ENCODE data around the gene IL1RL2. TPM values are rescaled to one million over a fixed set of nuclear protein-coding genes. Genes with fewer than 3 reads are reported as not detected.

Gene IL1RL2
- total RNA-seq, 3 donors from 2014 or later (not counting 1 experiment from before 2014, with no cell fraction given) = not detected

GRCh38 chr2:102204638-102205037 is 17.8 kb downstream of the IL1RL2 start:
- Histone ChIP-seq H3K27ac (ENCODE audit: low read length) (no peak overlapping the region), H3K36me3 (ENCODE audit: control insufficient read depth, insufficient read depth, low read length) (no peaks in the 10 kb centered on the region), H3K9me3 (ENCODE audit: control insufficient read depth, insufficient read depth, low read length) (no peaks in the 10 kb centered on the region), H3K4me1 (ENCODE audit: control insufficient read depth, insufficient read depth, low read length) (no peaks in the 10 kb centered on the region), H3K4me3 (ENCODE audit: low read length) (no peak overlapping the region), H3K27me3 (ENCODE audit: control insufficient read depth, insufficient read depth, low read length) (no peaks in the 10 kb centered on the region)
- Mint-ChIP-seq H3K27me3 (ENCODE audit: low read depth in 2 of 2) (peaks cover 25 to 46% of the 10 kb centered on the region in 2 donors), H3K27ac (no peak overlapping the region), H3K4me1 (no peaks in the 10 kb centered on the region), H3K4me3 (no peak overlapping the region), H3K36me3 (peaks cover 15% of the 10 kb centered on the region), H3K9me3 (no peaks in the 10 kb centered on the region)
- DNase-seq (no peak), ATAC-seq (no peak)
- intact Hi-C loops (cut with micrococcal nuclease) = no loop called here
- TF ChIP-seq, protein P1, sequence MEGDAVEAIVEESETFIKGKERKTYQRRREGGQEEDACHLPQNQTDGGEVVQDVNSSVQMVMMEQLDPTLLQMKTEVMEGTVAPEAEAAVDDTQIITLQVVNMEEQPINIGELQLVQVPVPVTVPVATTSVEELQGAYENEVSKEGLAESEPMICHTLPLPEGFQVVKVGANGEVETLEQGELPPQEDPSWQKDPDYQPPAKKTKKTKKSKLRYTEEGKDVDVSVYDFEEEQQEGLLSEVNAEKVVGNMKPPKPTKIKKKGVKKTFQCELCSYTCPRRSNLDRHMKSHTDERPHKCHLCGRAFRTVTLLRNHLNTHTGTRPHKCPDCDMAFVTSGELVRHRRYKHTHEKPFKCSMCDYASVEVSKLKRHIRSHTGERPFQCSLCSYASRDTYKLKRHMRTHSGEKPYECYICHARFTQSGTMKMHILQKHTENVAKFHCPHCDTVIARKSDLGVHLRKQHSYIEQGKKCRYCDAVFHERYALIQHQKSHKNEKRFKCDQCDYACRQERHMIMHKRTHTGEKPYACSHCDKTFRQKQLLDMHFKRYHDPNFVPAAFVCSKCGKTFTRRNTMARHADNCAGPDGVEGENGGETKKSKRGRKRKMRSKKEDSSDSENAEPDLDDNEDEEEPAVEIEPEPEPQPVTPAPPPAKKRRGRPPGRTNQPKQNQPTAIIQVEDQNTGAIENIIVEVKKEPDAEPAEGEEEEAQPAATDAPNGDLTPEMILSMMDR (IDR thresholded peaks at IDR 0.05) = no peak

DNA sequence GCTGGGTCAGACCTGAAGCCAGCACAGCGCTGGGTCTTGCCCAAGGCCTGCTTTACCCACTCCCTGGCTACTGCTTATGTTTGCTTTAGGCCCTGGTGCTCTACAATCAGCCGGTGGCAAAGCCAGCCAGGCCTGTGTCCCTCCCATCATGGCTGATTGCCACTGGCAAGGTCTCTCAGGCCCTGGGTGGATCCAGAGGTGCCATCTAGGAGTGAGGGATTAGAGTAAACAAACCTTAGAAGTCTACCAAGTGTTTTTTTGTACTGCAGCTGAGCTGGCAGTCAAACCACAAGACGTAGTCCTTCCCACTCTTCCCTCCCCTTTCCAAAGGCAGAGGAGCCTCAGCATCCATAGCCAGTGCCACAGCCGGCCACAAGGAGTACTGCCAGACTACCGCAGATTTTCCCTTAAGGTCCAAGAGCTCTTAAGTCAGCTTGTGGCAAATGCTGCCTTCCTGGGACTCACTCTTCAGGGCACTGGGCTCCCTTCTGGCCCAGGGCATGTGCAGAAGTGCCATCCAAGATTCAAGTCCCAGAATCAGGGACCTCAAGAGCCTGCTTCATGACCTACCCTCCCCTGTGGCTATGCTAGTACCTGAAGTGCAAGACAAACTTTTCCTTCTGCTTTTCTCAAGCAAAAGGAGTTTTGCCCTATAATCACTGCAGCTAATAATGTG is 20.0 kb downstream of the IL1RL2 start:
- Histone ChIP-seq H3K27me3 (ENCODE audit: control insufficient read depth, insufficient read depth, low read length) (no peaks in the 10 kb centered on the region), H3K36me3 (ENCODE audit: control insufficient read depth, insufficient read depth, low read length) (no peaks in the 10 kb centered on the region), H3K27ac (ENCODE audit: low read length) (no peak overlapping the region), H3K4me3 (ENCODE audit: low read length) (no peak overlapping the region), H3K4me1 (ENCODE audit: control insufficient read depth, insufficient read depth, low read length) (no peaks in the 10 kb centered on the region), H3K9me3 (ENCODE audit: control insufficient read depth, insufficient read depth, low read length) (no peaks in the 10 kb centered on the region)
- no peak for DNase-seq
- no peaks in the 10 kb centered on the region for H3K9me3 Mint-ChIP-seq
- 73% methylated on average over 5 of the region's 5 CpGs for WGBS (ENCODE audit: insufficient coverage)
- H3K27me3 Mint-ChIP-seq (ENCODE audit: low read depth in 2 of 2) = peaks cover 15 to 28% of the 10 kb centered on the region in 2 donors
- H3K27ac Mint-ChIP-seq = no peak overlapping the region
- H3K4me1 Mint-ChIP-seq = no peaks in the 10 kb centered on the region
- intact Hi-C loops (cut with micrococcal nuclease) = no loop called here
- no peak overlapping the region for H3K4me3 Mint-ChIP-seq
- ATAC-seq = no peak
- H3K36me3 Mint-ChIP-seq = peaks cover 15% of the 10 kb centered on the region
- TF ChIP-seq, protein P1 (IDR thresholded peaks at IDR 0.05) = no peak

DNA sequence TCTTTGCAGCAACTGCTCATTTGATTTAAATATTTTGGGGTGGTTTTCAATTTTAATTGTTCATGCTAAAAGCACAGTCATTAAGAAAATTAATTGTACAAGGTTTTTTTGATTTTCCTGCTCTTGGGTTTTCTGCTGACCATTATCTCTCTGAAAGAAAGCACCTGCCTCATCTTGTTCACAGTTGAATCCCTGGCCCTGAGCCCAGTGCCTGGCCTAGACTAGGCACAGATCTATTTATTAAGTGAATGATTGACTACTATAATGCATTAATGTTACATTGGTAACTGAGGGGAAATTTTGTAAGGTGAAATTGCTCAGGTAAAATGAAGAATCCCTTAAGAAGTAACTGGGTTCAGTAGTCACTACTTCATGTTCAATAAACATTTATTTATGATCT is 22.0 kb downstream of the IL1RL2 start:
- Histone ChIP-seq H3K4me3 (ENCODE audit: low read length) (no peak overlapping the region), H3K4me1 (ENCODE audit: control insufficient read depth, insufficient read depth, low read length) (no peaks in the 10 kb centered on the region), H3K9me3 (ENCODE audit: control insufficient read depth, insufficient read depth, low read length) (no peaks in the 10 kb centered on the region), H3K36me3 (ENCODE audit: control insufficient read depth, insufficient read depth, low read length) (no peaks in the 10 kb centered on the region), H3K27me3 (ENCODE audit: control insufficient read depth, insufficient read depth, low read length) (no peaks in the 10 kb centered on the region), H3K27ac (ENCODE audit: low read length) (no peak overlapping the region)
- Mint-ChIP-seq H3K4me1 (no peaks in the 10 kb centered on the region), H3K36me3 (peaks cover 15% of the 10 kb centered on the region), H3K27ac (no peak overlapping the region), H3K4me3 (no peak overlapping the region), H3K9me3 (no peaks in the 10 kb centered on the region), H3K27me3 (ENCODE audit: low read depth in 2 of 2) (peaks cover 13 to 23% of the 10 kb centered on the region in 2 donors)
- TF ChIP-seq, protein P1 (IDR thresholded peaks at IDR 0.05) = no peak
- DNase-seq (no peak), ATAC-seq (no peak)
- intact Hi-C loops (cut with micrococcal nuclease) = no loop called here

- Histone ChIP-seq H3K36me3 (ENCODE audit: control insufficient read depth, insufficient read depth, low read length) (no peaks in the 10 kb centered on the region), H3K4me3 (ENCODE audit: low read length) (no peak overlapping the region), H3K27ac (ENCODE audit: low read length) (no peak overlapping the region), H3K4me1 (ENCODE audit: control insufficient read depth, insufficient read depth, low read length) (no peaks in the 10 kb centered on the region), H3K9me3 (ENCODE audit: control insufficient read depth, insufficient read depth, low read length) (no peaks in the 10 kb centered on the region), H3K27me3 (ENCODE audit: control insufficient read depth, insufficient read depth, low read length) (no peaks in the 10 kb centered on the region)
- Mint-ChIP-seq H3K27me3 (ENCODE audit: low read depth in 2 of 2) (peaks cover 11 to 16% of the 10 kb centered on the region in 2 donors), H3K4me1 (no peaks in the 10 kb centered on the region), H3K4me3 (no peak overlapping the region), H3K9me3 (no peaks in the 10 kb centered on the region), H3K36me3 (peaks cover 15% of the 10 kb centered on the region), H3K27ac (no peak overlapping the region)
- DNase-seq = no peak
- 0% methylated on average over 1 of the region's 1 CpG for WGBS (ENCODE audit: insufficient coverage)
- no peak for ATAC-seq
- TF ChIP-seq, protein P1 (IDR thresholded peaks at IDR 0.05) = no peak
- intact Hi-C loops (cut with micrococcal nuclease) = no loop called here
Observed at GRCh38 chr2:102209474-102209873, 22.7 kb downstream of the IL1RL2 start.
